Mesenchymal stem cell (in vitro differentiated cells and primary cell): ENCODE measurements around the gene APMAP.

Experiments used
- DNase-seq: peaks from one replicate; pipeline ENCODE4 v3.0.0-alpha.2; 2013
- H2AFZ ChIP-seq: one replicate; pipeline ENCODE4 v1.6.1; 2013; ENCODE audit warnings: low read depth, mild to moderate bottlenecking, control low read depth, inconsistent platforms, low read length, moderate library complexity
- H2AK5ac ChIP-seq: 2 replicates; pipeline ENCODE4 v1.6.1; 2013; ENCODE audit warnings: low read length, moderate library complexity, mild to moderate bottlenecking, inconsistent platforms; ENCODE audit not compliant: severe bottlenecking
- H2BK120ac ChIP-seq: one replicate; pipeline ENCODE4 v1.6.1; 2013; ENCODE audit warnings: low read depth, mild to moderate bottlenecking, inconsistent platforms, low read length, moderate library complexity
- H2BK12ac ChIP-seq, 2 experiments: one replicate each; pipeline ENCODE4 v1.6.1; 2013; ENCODE audit warnings: inconsistent platforms in 2 of 2, low read length in 2 of 2, mild to moderate bottlenecking in 2 of 2, moderate library complexity in 2 of 2, control low read depth in 1 of 2
- H2BK15ac ChIP-seq: one replicate; pipeline ENCODE4 v1.6.1; 2013; ENCODE audit warnings: mild to moderate bottlenecking, low read depth, inconsistent platforms; ENCODE audit not compliant: poor library complexity, severe bottlenecking
- H2BK5ac ChIP-seq: 2 replicates; pipeline ENCODE4 v1.6.1; 2013; ENCODE audit warnings: low read depth, mild to moderate bottlenecking, low read length, control low read depth, inconsistent platforms; ENCODE audit not compliant: poor library complexity, severe bottlenecking
- H3K14ac ChIP-seq, 2 experiments: one replicate each; pipeline ENCODE4 v1.6.1; 2013; ENCODE audit warnings: inconsistent platforms in 2 of 2, low read length in 2 of 2, control low read depth in 1 of 2, mild to moderate bottlenecking in 1 of 2, moderate library complexity in 1 of 2
- H3K18ac ChIP-seq, 2 experiments: one replicate each; pipeline ENCODE4 v1.6.1; 2013; ENCODE audit warnings: inconsistent platforms in 2 of 2, low read length in 2 of 2, control low read depth in 1 of 2, low read depth in 1 of 2, mild to moderate bottlenecking in 1 of 2
- H3K23ac ChIP-seq, 2 experiments: one replicate each; pipeline ENCODE4 v1.6.1; 2013; ENCODE audit warnings: inconsistent platforms in 2 of 2, low read length in 2 of 2, mild to moderate bottlenecking in 2 of 2, moderate library complexity in 2 of 2, control low read depth in 1 of 2
- H3K27ac ChIP-seq: 2 replicates; pipeline ENCODE4 v1.5.1; 2013; ENCODE audit warnings: mild to moderate bottlenecking, moderate library complexity, low read length, control low read depth, inconsistent platforms; ENCODE audit not compliant: poor library complexity, severe bottlenecking
- H3K27me3 ChIP-seq, 2 experiments: 2 replicates each; pipeline versions ENCODE4 v1.6.1 to v1.7.0; 2013; ENCODE audit warnings: low read length in 2 of 2, mild to moderate bottlenecking in 2 of 2, moderate library complexity in 2 of 2, control low read depth in 1 of 2, inconsistent platforms in 1 of 2; ENCODE audit not compliant: control insufficient read depth in 1 of 2, insufficient read depth in 1 of 2
- H3K36me3 ChIP-seq, 2 experiments: 2 replicates each; pipeline versions ENCODE4 v1.6.1 to v1.7.0; 2013; ENCODE audit warnings: low read length in 2 of 2, control low read depth in 1 of 2, inconsistent platforms in 1 of 2, low read depth in 1 of 2, mild to moderate bottlenecking in 1 of 2; ENCODE audit not compliant: insufficient read depth in 2 of 2, control insufficient read depth in 1 of 2
- H3K4ac ChIP-seq, 2 experiments: one replicate each; pipeline ENCODE4 v1.6.1; 2013; ENCODE audit warnings: inconsistent platforms in 2 of 2, low read length in 2 of 2, mild to moderate bottlenecking in 2 of 2, moderate library complexity in 2 of 2, control low read depth in 1 of 2, low read depth in 1 of 2
- H3K4me1 ChIP-seq: 2 replicates; pipeline ENCODE4 v1.6.1; 2013; ENCODE audit warnings: low read depth, low read length, control low read depth; ENCODE audit not compliant: control insufficient read depth, insufficient read depth
- H3K4me2 ChIP-seq: 2 replicates; pipeline ENCODE4 v1.6.1; 2013; ENCODE audit warnings: low read length, mild to moderate bottlenecking, inconsistent platforms; ENCODE audit not compliant: poor library complexity, severe bottlenecking
- H3K4me3 ChIP-seq, 2 experiments: 2 replicates each; pipeline versions ENCODE4 v1.5.1 to v1.7.0; 2013; ENCODE audit warnings: low read length in 2 of 2, mild to moderate bottlenecking in 2 of 2, control low read depth in 1 of 2, low read depth in 1 of 2; ENCODE audit not compliant: insufficient read depth in 1 of 2
- H3K79me1 ChIP-seq: replicated peaks from 2 replicates; pipeline ENCODE4 v1.6.1; 2013; ENCODE audit warnings: mild to moderate bottlenecking, control low read depth, low read length, inconsistent platforms; ENCODE audit not compliant: poor library complexity, severe bottlenecking
- H3K9ac ChIP-seq: 2 replicates; pipeline ENCODE4 v1.7.0; 2013; ENCODE audit warnings: mild to moderate bottlenecking, low read length, moderate library complexity
- H3K9me3 ChIP-seq: 2 replicates; pipeline ENCODE4 v1.7.0; 2013; ENCODE audit warnings: mild to moderate bottlenecking, low read length; ENCODE audit not compliant: control insufficient read depth
- H4K8ac ChIP-seq: one replicate; pipeline ENCODE4 v1.6.1; 2013; ENCODE audit warnings: inconsistent platforms, mild to moderate bottlenecking, low read length, moderate library complexity
- H4K91ac ChIP-seq: one replicate; pipeline ENCODE4 v1.6.1; 2013; ENCODE audit warnings: mild to moderate bottlenecking, low read length, inconsistent platforms
- WGBS: methylation state at CpG from one replicate; pipeline ENCODE4 v1.1.7; 2013; ENCODE audit warnings: mixed read lengths; 5-methylcytosine and 5-hydroxymethylcytosine counted together

APMAP gene

GRCh38 chr20:24942679-24943078 is 49.9 kb downstream of the APMAP start:
- WGBS = 63% methylated on average over 6 of the region's 6 CpGs

GRCh38 chr20:24939036-24939435 is 53.5 kb downstream of the APMAP start:
- no peak overlapping the region for H3K18ac ChIP-seq
- no peaks in the 10 kb centered on the region for H3K79me1 ChIP-seq
- H4K8ac ChIP-seq = no peak overlapping the region
- no peak overlapping the region for H2BK120ac ChIP-seq
- H3K9ac ChIP-seq = no peak overlapping the region
- H3K27me3 ChIP-seq = peaks cover 0 to 8% of the 10 kb centered on the region in 2 experiments
- H3K27ac ChIP-seq = no peak overlapping the region
- H2AK5ac ChIP-seq = no peak overlapping the region
- H3K4ac ChIP-seq = no peak overlapping the region
- DNase-seq = no peak
- H3K36me3 ChIP-seq = no peaks in the 10 kb centered on the region
- H2BK5ac ChIP-seq = no peak overlapping the region
- H2BK12ac ChIP-seq = no peak overlapping the region
- no peak overlapping the region for H3K23ac ChIP-seq
- H4K91ac ChIP-seq = no peak overlapping the region
- no peaks in the 10 kb centered on the region for H3K4me1 ChIP-seq
- no peak overlapping the region for H2BK15ac ChIP-seq
- no peak overlapping the region for H3K14ac ChIP-seq
- peaks cover 16% of the 10 kb centered on the region for H3K9me3 ChIP-seq
- no peak overlapping the region for H3K4me2 ChIP-seq
- no peak overlapping the region for H3K4me3 ChIP-seq
- 60% methylated on average over 4 of the region's 4 CpGs for WGBS
- H2AFZ ChIP-seq = no peak overlapping the region

More at GRCh38 chr20:24942679-24943078, 49.9 kb downstream of the APMAP start:
- Histone ChIP-seq H3K4me2 (no peak overlapping the region), H2BK15ac (no peak overlapping the region), H2BK120ac (no peak overlapping the region), H4K8ac (no peak overlapping the region), H3K18ac (no peak overlapping the region), H3K27ac (no peak overlapping the region), H3K36me3 (no peaks in the 10 kb centered on the region), H2BK5ac (no peak overlapping the region), H3K14ac (no peak overlapping the region), H2AK5ac (no peak overlapping the region), H3K27me3 (peaks cover 0 to 8% of the 10 kb centered on the region in 2 experiments), H3K9me3 (peaks cover 10% of the 10 kb centered on the region), H3K4me3 (no peak overlapping the region), H3K4ac (no peak overlapping the region), H3K9ac (no peak overlapping the region), H3K23ac (no peak overlapping the region), H4K91ac (no peak overlapping the region), H2AFZ (no peak overlapping the region), H3K4me1 (no peaks in the 10 kb centered on the region), H3K79me1 (no peaks in the 10 kb centered on the region), H2BK12ac (no peak overlapping the region)
- no peak for DNase-seq

GRCh38 chr20:24938498-24938897 is 54.1 kb downstream of the APMAP start:
- H3K4me1 ChIP-seq = no peaks in the 10 kb centered on the region
- H3K4me2 ChIP-seq = no peak overlapping the region
- H2AK5ac ChIP-seq = no peak overlapping the region
- no peak overlapping the region for H4K8ac ChIP-seq
- 82% methylated on average over 5 of the region's 5 CpGs for WGBS
- H3K23ac ChIP-seq = no peak overlapping the region
- no peak overlapping the region for H3K4me3 ChIP-seq
- no peak overlapping the region for H2BK12ac ChIP-seq
- no peak overlapping the region for H3K9ac ChIP-seq
- H3K27me3 ChIP-seq = peaks cover 0 to 8% of the 10 kb centered on the region in 2 experiments
- H2AFZ ChIP-seq = no peak overlapping the region
- no peak overlapping the region for H2BK15ac ChIP-seq
- no peak overlapping the region for H2BK120ac ChIP-seq
- no peaks in the 10 kb centered on the region for H3K36me3 ChIP-seq
- no peaks in the 10 kb centered on the region for H3K79me1 ChIP-seq
- peaks cover 16% of the 10 kb centered on the region for H3K9me3 ChIP-seq
- no peak overlapping the region for H2BK5ac ChIP-seq
- no peak overlapping the region for H3K4ac ChIP-seq
- H3K18ac ChIP-seq = no peak overlapping the region
- H4K91ac ChIP-seq = no peak overlapping the region
- DNase-seq = no peak
- no peak overlapping the region for H3K27ac ChIP-seq
- H3K14ac ChIP-seq = no peak overlapping the region

- no peak overlapping the region for H3K18ac ChIP-seq
- no peaks in the 10 kb centered on the region for H3K4me1 ChIP-seq
- no peaks in the 10 kb centered on the region for H3K79me1 ChIP-seq
- no peak overlapping the region for H3K27ac ChIP-seq
- H3K4me3 ChIP-seq = no peak overlapping the region
- H2BK15ac ChIP-seq = no peak overlapping the region
- H2BK5ac ChIP-seq = no peak overlapping the region
- no peak overlapping the region for H2BK120ac ChIP-seq
- no peak overlapping the region for H4K91ac ChIP-seq
- peaks cover 0 to 8% of the 10 kb centered on the region in 2 experiments for H3K27me3 ChIP-seq
- H3K9me3 ChIP-seq = peaks cover 15% of the 10 kb centered on the region
- H2AFZ ChIP-seq = no peak overlapping the region
- no peak overlapping the region for H3K14ac ChIP-seq
- no peaks in the 10 kb centered on the region for H3K36me3 ChIP-seq
- no peak overlapping the region for H2BK12ac ChIP-seq
- DNase-seq = no peak
- H3K4ac ChIP-seq = no peak overlapping the region
- H3K4me2 ChIP-seq = no peak overlapping the region
- H4K8ac ChIP-seq = no peak overlapping the region
- H2AK5ac ChIP-seq = no peak overlapping the region
- H3K9ac ChIP-seq = no peak overlapping the region
- no peak overlapping the region for H3K23ac ChIP-seq
- 13% methylated on average over 1 of the region's 1 CpG for WGBS
Measured at GRCh38 chr20:24937579-24937978, 55.0 kb downstream of the APMAP start.
